OCI-LY1 (cell line): ENCODE data around the gene MLLT3.

Experiments used
- CTCF ChIP-seq: fragments of 200-600 bp; sonication (generic), shearing (Covaris generic); IDR thresholded peaks from 2 replicates; pipeline ENCODE4 v1.5.1; 2017; ENCODE audit warnings: mild to moderate bottlenecking, antibody characterized with exemption, low read length, moderate library complexity, mixed read lengths
- EZH2 ChIP-seq: fragments of 200-600 bp; sonication (generic), shearing (Covaris generic); IDR thresholded peaks from 2 replicates; pipeline ENCODE4 v1.8.0; 2017; ENCODE audit warnings: borderline replicate concordance, mixed run types, mild to moderate bottlenecking, antibody characterized with exemption, low read length, moderate library complexity, mixed read lengths

GRCh38 chr9:20670395-20670794 is 48.1 kb upstream of the MLLT3 start:
- no peak for TF ChIP-seq CTCF
- TF ChIP-seq EZH2, result no peak
